GM23248 (cell line): Measurements from ENCODE around the gene CIRBP. TPM values are rescaled to one million over a fixed set of nuclear protein-coding genes. Genes with fewer than 3 reads are reported as not detected.
"Not testable (repeated sequence)": the region's sequence is repeated elsewhere in the genome, so short reads cannot be mapped to it uniquely, and the experiment has no call there.

ENCODE experiments used
- DNase-seq: peaks from one replicate; pipeline ENCODE4 v3.0.0-alpha.2; 2015
- H2AFZ ChIP-seq: fragments of 200-600 bp; sonication (generic); 2 replicates; pipeline ENCODE4 v1.6.1; 2016; ENCODE audit warnings: antibody characterized with exemption
- H3F3A ChIP-seq: fragments of 200-600 bp; sonication (generic); 2 replicates; pipeline ENCODE4 v1.6.1; 2016; ENCODE audit warnings: mild to moderate bottlenecking, antibody characterized with exemption, mixed run types; ENCODE audit not compliant: insufficient read depth
- H3K27ac ChIP-seq: fragments of 200-600 bp; sonication (generic); 2 replicates; pipeline ENCODE4 v1.5.1; 2016; ENCODE audit warnings: mild to moderate bottlenecking
- H3K27me3 ChIP-seq: fragments of 200-600 bp; sonication (generic); replicated peaks from 2 replicates; pipeline ENCODE4 v1.6.1; 2016; ENCODE audit warnings: mild to moderate bottlenecking; ENCODE audit not compliant: insufficient read depth
- H3K36me3 ChIP-seq: fragments of 200-600 bp; sonication (generic); 2 replicates; pipeline ENCODE4 v1.6.1; 2016; ENCODE audit warnings: low read depth, mild to moderate bottlenecking
- H3K4me1 ChIP-seq: fragments of 200-600 bp; sonication (generic); 2 replicates; pipeline ENCODE4 v1.6.1; 2016; ENCODE audit warnings: mild to moderate bottlenecking; ENCODE audit not compliant: insufficient read depth
- H3K4me2 ChIP-seq: fragments of 200-600 bp; sonication (generic); one replicate; pipeline ENCODE4 v1.6.1; 2016; ENCODE audit warnings: mild to moderate bottlenecking; ENCODE audit not compliant: unreplicated experiment
- H3K4me3 ChIP-seq: fragments of 200-600 bp; sonication (generic); 2 replicates; pipeline ENCODE4 v1.5.1; 2016; ENCODE audit warnings: mild to moderate bottlenecking
- H3K79me2 ChIP-seq: fragments of 200-600 bp; sonication (generic); 2 replicates; pipeline ENCODE4 v1.6.1; 2016; ENCODE audit warnings: mild to moderate bottlenecking; ENCODE audit not compliant: insufficient read depth
- H3K9ac ChIP-seq: fragments of 200-600 bp; sonication (generic); 2 replicates; pipeline ENCODE4 v1.6.1; 2016; ENCODE audit warnings: mild to moderate bottlenecking
- H3K9me2 ChIP-seq: fragments of 200-600 bp; sonication (generic); 2 replicates; pipeline ENCODE4 v1.6.1; 2016; ENCODE audit warnings: mixed run types, mild to moderate bottlenecking, moderate library complexity; ENCODE audit not compliant: insufficient read depth
- H3K9me3 ChIP-seq: fragments of 200-600 bp; sonication (generic); one replicate; pipeline ENCODE4 v1.6.1; 2017; ENCODE audit warnings: low read depth
- H4K20me1 ChIP-seq: fragments of 200-600 bp; sonication (generic); 2 replicates; pipeline ENCODE4 v1.6.0; 2016; ENCODE audit not compliant: insufficient read depth
- EZH2 ChIP-seq: fragments of 200-600 bp; sonication (generic); IDR thresholded peaks from 2 replicates; pipeline ENCODE4 v1.6.1; 2018; ENCODE audit warnings: antibody characterized with exemption, mild to moderate bottlenecking; ENCODE audit not compliant: insufficient read depth, poor library complexity, severe bottlenecking
- EZH2phosphoT487 ChIP-seq: fragments of 200-600 bp; sonication (generic); IDR thresholded peaks from 2 replicates; pipeline ENCODE4 v1.6.1; 2018; ENCODE audit warnings: antibody characterized with exemption, moderate library complexity, mild to moderate bottlenecking, low read depth; ENCODE audit not compliant: insufficient read depth
- WGBS, 2 experiments: methylation state at CpG; one replicate each; pipeline ENCODE4 v1.1.6; 2015 to 2017; ENCODE audit warnings: low lambda C conversion rate in 2 of 2, low coverage in 1 of 2; ENCODE audit errors: missing lambda C conversion rate in 2 of 2; 5-methylcytosine and 5-hydroxymethylcytosine counted together
- in situ Hi-C: fragments of 300-500 bp; cut with MboI; formaldehyde crosslinking; loops from 2 replicates; pipeline ENCODE4 v1.15.0; 2020
- polyA plus RNA-seq: library from polyadenylated mRNA; unstranded; fragments of >200 nt; fragmentation: Nextera tagmentation; extraction: Ambion mirVana; gene quantifications from 2 replicates; pipeline ENCODE4 v1.2.1, GENCODE V29; 2016
- total RNA-seq: library from RNA; depleted of rRNA; stranded (reverse); fragments of >200 nt; shearing (Covaris generic); gene quantifications from 2 replicates; pipeline ENCODE4 v1.2.3, GENCODE V29; 2014

Gene CIRBP
- total and polyA plus RNA-seq, 2 experiments from 2014 or later = 185 to 392 TPM

DNA sequence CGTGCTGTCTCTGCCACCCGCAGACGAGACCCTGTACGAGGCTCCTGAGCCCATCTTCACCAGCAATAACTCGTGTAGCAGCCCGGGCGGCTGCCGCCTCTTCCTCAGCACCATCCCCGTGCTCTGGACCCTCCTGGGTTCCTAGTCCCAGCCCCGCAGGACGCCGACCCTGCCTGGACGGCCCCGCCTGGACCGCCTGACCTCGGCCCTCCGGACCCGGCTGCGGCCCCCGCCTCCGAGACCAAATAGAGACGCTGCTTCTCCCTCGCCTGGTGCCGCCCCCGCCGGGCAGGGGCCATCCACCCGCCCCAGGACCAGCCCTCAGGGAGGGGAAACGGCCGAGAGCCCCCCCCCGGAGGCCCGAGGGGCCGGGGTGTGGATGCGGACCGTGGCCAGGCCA is 30.7 kb downstream of the CIRBP start:
- TF ChIP-seq EZH2 (no peak), EZH2phosphoT487 (no peak)
- no peaks in the 10 kb centered on the region for H4K20me1 ChIP-seq
- DNase-seq = no peak
- no peak overlapping the region for H3K4me2 ChIP-seq
- no peaks in the 10 kb centered on the region for H3K9me2 ChIP-seq
- no peak overlapping the region for H3K9ac ChIP-seq
- in situ Hi-C loops = no loop called here
- H2AFZ ChIP-seq = no peak overlapping the region
- no peak overlapping the region for H3K4me3 ChIP-seq
- no peaks in the 10 kb centered on the region for H3K27me3 ChIP-seq
- H3K4me1 ChIP-seq = no peaks in the 10 kb centered on the region
- H3K9me3 ChIP-seq = no peaks in the 10 kb centered on the region
- H3K79me2 ChIP-seq = no peaks in the 10 kb centered on the region
- H3K27ac ChIP-seq = no peak overlapping the region
- 73 to 76% methylated on average over 12 to 34 of the region's 34 CpGs for WGBS, 2 experiments
- no peaks in the 10 kb centered on the region for H3F3A ChIP-seq
- H3K36me3 ChIP-seq = no peaks in the 10 kb centered on the region

- H3F3A ChIP-seq = no peaks in the 10 kb centered on the region
- H3K27ac ChIP-seq = no peak overlapping the region
- no peak overlapping the region for H3K9ac ChIP-seq
- no peak overlapping the region for H3K4me2 ChIP-seq
- TF ChIP-seq EZH2phosphoT487 (no peak), EZH2 (no peak)
- no peaks in the 10 kb centered on the region for H3K9me3 ChIP-seq
- no peaks in the 10 kb centered on the region for H3K4me1 ChIP-seq
- no peaks in the 10 kb centered on the region for H3K9me2 ChIP-seq
- in situ Hi-C loops = no loop called here
- H4K20me1 ChIP-seq = no peaks in the 10 kb centered on the region
- no peak overlapping the region for H2AFZ ChIP-seq
- H3K36me3 ChIP-seq = no peaks in the 10 kb centered on the region
- no peak for DNase-seq
- no peaks in the 10 kb centered on the region for H3K79me2 ChIP-seq
- no peaks in the 10 kb centered on the region for H3K27me3 ChIP-seq
- H3K4me3 ChIP-seq = no peak overlapping the region
- WGBS, 2 experiments = 72 to 75% methylated on average over 26 to 35 of the region's 35 CpGs
Measured at GRCh38 chr19:1300744-1301490, 31.8 kb downstream of the CIRBP start.

- no peak overlapping the region for H3K4me2 ChIP-seq
- H3K27ac ChIP-seq = no peak overlapping the region
- H3K9ac ChIP-seq = no peak overlapping the region
- no peaks in the 10 kb centered on the region for H3K4me1 ChIP-seq
- H4K20me1 ChIP-seq = no peaks in the 10 kb centered on the region
- H3K27me3 ChIP-seq = no peaks in the 10 kb centered on the region
- in situ Hi-C loops = no loop called here
- no peaks in the 10 kb centered on the region for H3K9me3 ChIP-seq
- H3K4me3 ChIP-seq = no peak overlapping the region
- H3F3A ChIP-seq = no peaks in the 10 kb centered on the region
- WGBS, 2 experiments = 60 to 63% methylated on average over 18 to 36 of the region's 36 CpGs
- no peaks in the 10 kb centered on the region for H3K36me3 ChIP-seq
- no peaks in the 10 kb centered on the region for H3K9me2 ChIP-seq
- TF ChIP-seq EZH2phosphoT487 (no peak), EZH2 (no peak)
- no peak for DNase-seq
- H2AFZ ChIP-seq = no peak overlapping the region
- H3K79me2 ChIP-seq = no peaks in the 10 kb centered on the region
Measured at GRCh38 chr19:1302533-1303239, 33.6 kb downstream of the CIRBP start.

- Histone ChIP-seq H3F3A (no peaks in the 10 kb centered on the region), H3K4me3 (no peak overlapping the region), H3K4me2 (no peak overlapping the region), H3K9ac (no peak overlapping the region), H3K27me3 (no peaks in the 10 kb centered on the region), H3K27ac (no peak overlapping the region), H3K9me2 (no peaks in the 10 kb centered on the region), H4K20me1 (no peaks in the 10 kb centered on the region), H2AFZ (no peak overlapping the region), H3K9me3 (no peaks in the 10 kb centered on the region), H3K79me2 (no peaks in the 10 kb centered on the region), H3K4me1 (no peaks in the 10 kb centered on the region), H3K36me3 (no peaks in the 10 kb centered on the region)
- in situ Hi-C loops = no loop called here
- no peak for DNase-seq
- TF ChIP-seq EZH2 = no peak
- no peak for TF ChIP-seq EZH2phosphoT487
- WGBS, 2 experiments = 82 to 85% methylated on average over 26 of the region's 28 CpGs
Measured at GRCh38 chr19:1304197-1304924, 35.2 kb downstream of the CIRBP start.

DNA sequence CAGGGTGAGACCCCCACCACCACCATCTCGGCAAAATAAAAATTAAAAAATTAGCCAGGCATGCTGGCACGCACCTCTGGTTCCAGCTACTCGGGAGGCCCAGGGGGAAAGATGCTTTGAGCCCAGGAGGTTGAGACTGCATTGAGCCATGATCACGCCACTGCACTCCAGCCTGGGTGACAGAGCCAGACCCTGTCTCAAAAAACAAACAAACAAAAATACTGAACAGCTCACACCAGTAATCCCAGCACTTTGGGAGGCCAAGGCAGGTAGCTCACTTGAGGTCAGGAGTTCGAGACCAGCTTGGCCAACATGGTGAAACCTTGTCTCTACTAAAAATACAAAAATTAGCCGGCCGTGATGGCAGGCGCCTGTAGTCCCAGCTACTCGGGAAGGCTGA is 36.2 kb downstream of the CIRBP start:
- H3K4me2 ChIP-seq, H3F3A ChIP-seq, H4K20me1 ChIP-seq, H3K9me2 ChIP-seq, H3K9ac ChIP-seq, in situ Hi-C loops, H3K9me3 ChIP-seq, H3K4me1 ChIP-seq, H3K79me2 ChIP-seq, H3K36me3 ChIP-seq, H3K27me3 ChIP-seq, H3K4me3 ChIP-seq, H2AFZ ChIP-seq, H3K27ac ChIP-seq, DNase-seq: not testable (repeated sequence)
- 80 to 87% methylated on average over 9 of the region's 9 CpGs for WGBS, 2 experiments
